ENCODE measurements around the gene MYPOP. TPM values are rescaled to one million over a fixed set of nuclear protein-coding genes. Genes with fewer than 3 reads are reported as not detected.

The MYPOP gene
- total and polyA plus RNA-seq, 2 of the 13 experiments (the other 11 are each of a cell fraction or from before 2014, with no cell fraction given), result 2.3 to 2.7 TPM

DNA sequence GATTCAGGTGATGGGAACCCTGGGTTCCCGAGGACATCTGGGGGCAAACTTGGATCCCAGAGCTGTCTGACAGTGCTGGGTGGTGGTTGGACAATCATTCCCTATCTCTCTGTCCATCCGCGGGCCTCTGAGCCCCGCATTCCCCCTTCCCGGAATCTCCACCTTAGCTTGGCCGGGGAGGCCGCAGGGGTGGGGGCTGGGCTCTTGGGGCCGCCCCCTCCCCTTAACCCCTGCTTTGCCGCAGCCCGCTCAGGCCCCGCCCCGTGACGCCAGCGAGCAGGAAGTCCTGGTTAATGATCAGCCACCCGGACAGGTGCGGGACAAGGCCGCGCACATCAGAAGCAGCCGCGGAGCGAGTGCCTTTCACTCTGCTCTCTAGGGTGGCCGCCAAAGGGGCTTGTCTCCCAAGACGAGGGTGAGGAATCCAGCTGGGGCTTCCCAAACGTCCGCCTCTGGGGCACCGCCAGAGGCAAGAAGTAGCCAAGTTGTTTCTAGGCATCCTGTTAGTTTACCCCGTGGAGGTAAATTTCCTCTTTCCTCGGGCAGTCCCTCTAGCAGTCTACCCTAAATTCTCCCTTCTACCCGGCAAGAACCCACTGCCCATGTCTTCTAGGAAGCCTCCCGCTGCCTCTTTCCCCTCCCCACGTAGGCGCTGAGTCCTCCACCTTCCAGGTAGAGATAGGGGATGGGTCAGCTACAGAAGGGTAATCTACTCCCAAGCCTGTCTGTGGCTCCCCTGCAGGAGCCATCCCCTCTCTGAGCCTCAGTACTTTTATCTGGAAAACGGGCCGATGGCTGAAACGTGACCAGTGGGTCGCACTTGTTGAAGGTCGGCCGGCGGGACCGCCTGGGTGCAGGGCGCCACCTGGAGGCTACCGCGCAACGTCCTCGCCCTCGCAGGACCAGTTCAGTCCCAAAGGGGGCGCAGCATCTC is 19.5 kb downstream of the MYPOP start (continued):
- TF ChIP-seq MBD4 (IDR thresholded peaks at IDR 0.05; ENCODE audit: borderline replicate concordance, low read length) (no peak), ZNF891 (CRISPR knock-in tag; IDR thresholded peaks at IDR 0.05) (peak; percentile 54; the same call in 1 of the 2 replicates), ZFP62 (CRISPR knock-in tag; IDR thresholded peaks at IDR 0.05) (no peak), GATAD2A (CRISPR knock-in tag; IDR thresholded peaks at IDR 0.05) (peak; percentile 73), ZNF44 (CRISPR knock-in tag; IDR thresholded peaks at IDR 0.05) (peak; percentile 87; the same call in 1 of the 2 replicates), ZNF432 (CRISPR knock-in tag; IDR thresholded peaks at IDR 0.05; ENCODE audit: borderline replicate concordance) (no peak), NR3C1 (CRISPR knock-in tag; IDR thresholded peaks at IDR 0.05) (no peak), PATZ1 (CRISPR knock-in tag; IDR thresholded peaks at IDR 0.05) (peak; percentile 99), ZNF713 (CRISPR knock-in tag; IDR thresholded peaks at IDR 0.05) (peak; percentile 29; the same call in 1 of the 2 replicates), MXD3 (CRISPR knock-in tag; IDR thresholded peaks at IDR 0.05) (peak; percentile 78; the same call in 1 of the 2 replicates), REL (CRISPR knock-in tag; conservative IDR thresholded peaks at IDR 0.05) (peak; percentile 88; the same call in 1 of the 2 replicates), PHF21A (CRISPR knock-in tag; IDR thresholded peaks at IDR 0.05) (peak; percentile 88), HOXA5 (CRISPR knock-in tag; IDR thresholded peaks at IDR 0.05) (peak; percentile 33; the same call in 1 of the 2 replicates), ZNF770 (CRISPR knock-in tag; IDR thresholded peaks at IDR 0.05) (no peak; the same call in none of the 2 replicates), ZNF570 (CRISPR knock-in tag; IDR thresholded peaks at IDR 0.05; ENCODE audit: borderline replicate concordance) (no peak), IRF1 (CRISPR knock-in tag; IDR thresholded peaks at IDR 0.05; ENCODE audit: low read depth) (0 out of 2 replicates have a peak, but pooled peaks have one; percentile 65), SMAD3 (CRISPR knock-in tag; IDR thresholded peaks at IDR 0.05) (peak; percentile 86), U2AF2 (IDR thresholded peaks at IDR 0.05; ENCODE audit: low read depth, low read length) (no peak), KLF11 (CRISPR knock-in tag; IDR thresholded peaks at IDR 0.05) (peak; percentile 28; the same call in 1 of the 2 replicates)
- TF ChIP-seq, protein P1, sequence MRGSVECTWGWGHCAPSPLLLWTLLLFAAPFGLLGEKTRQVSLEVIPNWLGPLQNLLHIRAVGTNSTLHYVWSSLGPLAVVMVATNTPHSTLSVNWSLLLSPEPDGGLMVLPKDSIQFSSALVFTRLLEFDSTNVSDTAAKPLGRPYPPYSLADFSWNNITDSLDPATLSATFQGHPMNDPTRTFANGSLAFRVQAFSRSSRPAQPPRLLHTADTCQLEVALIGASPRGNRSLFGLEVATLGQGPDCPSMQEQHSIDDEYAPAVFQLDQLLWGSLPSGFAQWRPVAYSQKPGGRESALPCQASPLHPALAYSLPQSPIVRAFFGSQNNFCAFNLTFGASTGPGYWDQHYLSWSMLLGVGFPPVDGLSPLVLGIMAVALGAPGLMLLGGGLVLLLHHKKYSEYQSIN (CRISPR knock-in tag; IDR thresholded peaks at IDR 0.05; ENCODE audit: borderline replicate concordance), result no peak
- TF ChIP-seq, protein P2, sequence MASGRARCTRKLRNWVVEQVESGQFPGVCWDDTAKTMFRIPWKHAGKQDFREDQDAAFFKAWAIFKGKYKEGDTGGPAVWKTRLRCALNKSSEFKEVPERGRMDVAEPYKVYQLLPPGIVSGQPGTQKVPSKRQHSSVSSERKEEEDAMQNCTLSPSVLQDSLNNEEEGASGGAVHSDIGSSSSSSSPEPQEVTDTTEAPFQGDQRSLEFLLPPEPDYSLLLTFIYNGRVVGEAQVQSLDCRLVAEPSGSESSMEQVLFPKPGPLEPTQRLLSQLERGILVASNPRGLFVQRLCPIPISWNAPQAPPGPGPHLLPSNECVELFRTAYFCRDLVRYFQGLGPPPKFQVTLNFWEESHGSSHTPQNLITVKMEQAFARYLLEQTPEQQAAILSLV (CRISPR knock-in tag; IDR thresholded peaks at IDR 0.05; ENCODE audit: borderline replicate concordance), result no peak; the same call in 1 of the 2 replicates
